ENCODE results near the gene LARP1.

LARP1 gene

DNA sequence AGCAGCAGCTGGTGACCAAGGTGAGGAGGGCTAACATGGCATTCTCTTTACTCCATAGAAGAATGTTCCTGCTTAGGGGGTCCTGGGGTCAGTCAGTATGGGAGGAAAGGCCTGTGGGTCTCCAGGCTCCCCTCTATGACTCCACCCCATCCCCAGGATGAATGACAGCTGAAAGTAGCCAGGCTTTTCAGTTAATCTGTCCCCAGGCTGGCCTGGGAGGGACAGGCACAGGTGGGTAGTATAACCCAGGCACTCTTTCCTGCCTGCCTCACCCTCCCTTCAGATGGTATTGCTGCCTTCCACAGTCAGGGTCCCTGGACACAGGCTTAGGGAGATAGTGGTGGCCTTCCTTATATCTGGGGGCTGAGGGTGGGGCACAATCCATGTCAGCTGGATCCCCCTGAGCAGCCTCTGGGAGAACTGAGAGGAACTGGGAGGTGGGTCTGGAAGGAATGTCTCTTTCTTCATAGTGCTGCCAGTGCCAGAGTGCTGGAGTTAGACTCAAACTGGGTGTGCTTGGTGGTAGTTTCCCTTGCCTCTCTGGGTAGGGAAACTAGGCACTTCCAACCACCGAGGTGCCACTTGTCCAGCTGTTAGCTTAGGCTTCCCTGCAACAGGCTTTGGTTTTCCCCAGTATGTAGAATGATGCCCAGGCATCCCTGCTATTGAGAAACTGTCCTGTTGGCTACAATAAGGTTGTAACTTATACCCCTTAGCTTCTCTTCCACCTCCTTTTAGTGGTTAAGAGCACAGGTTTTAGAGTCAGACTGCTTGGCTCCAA is 27.8 kb downstream of the LARP1 start:
- ATAC-seq: no peak

DNA sequence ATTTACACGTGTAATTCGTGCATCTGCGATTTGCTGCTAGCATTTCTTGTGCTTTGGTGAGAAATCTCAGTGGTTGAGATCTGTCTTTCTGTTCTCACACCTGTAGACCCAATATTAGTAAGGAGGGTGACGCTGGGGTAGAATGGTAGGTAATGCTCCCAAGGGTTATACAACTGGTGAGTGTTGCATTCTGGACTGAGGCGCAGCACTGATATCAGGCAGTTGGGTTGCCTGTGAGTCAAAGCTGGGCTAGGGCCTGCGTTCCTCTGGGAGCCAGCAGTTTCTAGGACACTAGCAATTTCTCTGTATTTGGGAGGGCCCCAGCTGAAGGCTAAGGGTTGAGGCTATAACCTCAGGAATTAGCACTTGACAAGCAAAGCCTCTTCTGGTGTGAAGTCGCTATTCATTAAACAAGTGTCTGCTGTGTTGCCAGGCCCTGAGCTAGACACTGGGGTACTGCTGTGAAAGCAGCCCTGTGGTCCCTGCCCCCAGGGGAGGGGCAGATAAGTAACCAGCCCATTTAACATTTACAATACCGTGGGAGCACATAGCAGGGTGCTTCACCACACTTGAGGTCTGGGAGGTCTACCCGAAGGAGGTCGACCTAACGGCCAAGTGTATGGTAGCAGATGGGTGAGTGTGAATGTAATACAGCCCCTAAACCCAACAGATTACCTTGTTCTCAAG is 28.7 kb downstream of the LARP1 start:
- no peak for ATAC-seq
- TF ChIP-seq ZNF70 (CRISPR knock-in tag; IDR thresholded peaks at IDR 0.05): no peak

More for the DNA sequence above, 27.8 kb downstream of the LARP1 start:
- no peak for TF ChIP-seq ISL1 (CRISPR knock-in tag; IDR thresholded peaks at IDR 0.05)
- TF ChIP-seq ESRRG (CRISPR knock-in tag; IDR thresholded peaks at IDR 0.05): no peak
- no peak for TF ChIP-seq ZNF70 (CRISPR knock-in tag; IDR thresholded peaks at IDR 0.05)
- no peak for TF ChIP-seq ZFP3 (CRISPR knock-in tag; IDR thresholded peaks at IDR 0.05)
- TF ChIP-seq SNAI2 (CRISPR knock-in tag; IDR thresholded peaks at IDR 0.05): no peak
- no peak for TF ChIP-seq ZC3H10 (CRISPR knock-in tag; IDR thresholded peaks at IDR 0.05)
- TF ChIP-seq OSR1 (CRISPR knock-in tag; IDR thresholded peaks at IDR 0.05): no peak
- TF ChIP-seq BACH2 (CRISPR knock-in tag; IDR thresholded peaks at IDR 0.05; ENCODE audit: borderline replicate concordance): no peak

DNA sequence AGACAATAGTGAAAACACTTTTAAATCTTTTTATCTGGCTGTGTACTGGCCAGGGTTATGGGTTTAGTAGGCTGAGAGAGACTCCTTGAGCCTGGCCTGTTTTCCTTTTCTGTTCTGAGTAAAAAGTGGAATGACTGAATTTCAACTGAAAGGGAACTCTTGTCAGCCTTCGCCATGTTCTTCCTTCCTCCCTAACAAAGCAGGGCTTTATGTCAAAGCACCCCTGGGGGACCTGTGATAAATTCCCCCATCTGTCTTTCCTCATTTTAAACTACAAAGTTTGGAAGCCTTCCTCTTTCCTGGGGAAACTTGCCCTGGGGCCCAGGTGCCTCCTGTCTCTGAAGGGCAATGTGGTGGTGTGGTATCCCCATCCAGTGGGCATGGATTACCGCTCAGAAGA is 29.7 kb downstream of the LARP1 start:
- TF ChIP-seq, protein P1, sequence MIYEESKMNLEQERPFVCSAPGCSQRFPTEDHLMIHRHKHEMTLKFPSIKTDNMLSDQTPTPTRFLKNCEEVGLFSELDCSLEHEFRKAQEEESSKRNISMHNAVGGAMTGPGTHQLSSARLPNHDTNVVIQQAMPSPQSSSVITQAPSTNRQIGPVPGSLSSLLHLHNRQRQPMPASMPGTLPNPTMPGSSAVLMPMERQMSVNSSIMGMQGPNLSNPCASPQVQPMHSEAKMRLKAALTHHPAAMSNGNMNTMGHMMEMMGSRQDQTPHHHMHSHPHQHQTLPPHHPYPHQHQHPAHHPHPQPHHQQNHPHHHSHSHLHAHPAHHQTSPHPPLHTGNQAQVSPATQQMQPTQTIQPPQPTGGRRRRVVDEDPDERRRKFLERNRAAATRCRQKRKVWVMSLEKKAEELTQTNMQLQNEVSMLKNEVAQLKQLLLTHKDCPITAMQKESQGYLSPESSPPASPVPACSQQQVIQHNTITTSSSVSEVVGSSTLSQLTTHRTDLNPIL (CRISPR knock-in tag; IDR thresholded peaks at IDR 0.05; ENCODE audit: low read depth): no peak
- TF ChIP-seq GLIS3 (CRISPR knock-in tag; IDR thresholded peaks at IDR 0.05): no peak
- no peak for TF ChIP-seq TCF4 (CRISPR knock-in tag; IDR thresholded peaks at IDR 0.05; ENCODE audit: borderline replicate concordance)
- no peak for TF ChIP-seq ZFP3 (CRISPR knock-in tag; IDR thresholded peaks at IDR 0.05)
- TF ChIP-seq RARB (CRISPR knock-in tag; IDR thresholded peaks at IDR 0.05): no peak
- TF ChIP-seq, protein P2, sequence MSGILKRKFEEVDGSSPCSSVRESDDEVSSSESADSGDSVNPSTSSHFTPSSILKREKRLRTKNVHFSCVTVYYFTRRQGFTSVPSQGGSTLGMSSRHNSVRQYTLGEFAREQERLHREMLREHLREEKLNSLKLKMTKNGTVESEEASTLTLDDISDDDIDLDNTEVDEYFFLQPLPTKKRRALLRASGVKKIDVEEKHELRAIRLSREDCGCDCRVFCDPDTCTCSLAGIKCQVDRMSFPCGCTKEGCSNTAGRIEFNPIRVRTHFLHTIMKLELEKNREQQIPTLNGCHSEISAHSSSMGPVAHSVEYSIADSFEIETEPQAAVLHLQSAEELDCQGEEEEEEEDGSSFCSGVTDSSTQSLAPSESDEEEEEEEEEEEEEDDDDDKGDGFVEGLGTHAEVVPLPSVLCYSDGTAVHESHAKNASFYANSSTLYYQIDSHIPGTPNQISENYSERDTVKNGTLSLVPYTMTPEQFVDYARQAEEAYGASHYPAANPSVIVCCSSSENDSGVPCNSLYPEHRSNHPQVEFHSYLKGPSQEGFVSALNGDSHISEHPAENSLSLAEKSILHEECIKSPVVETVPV (CRISPR knock-in tag; IDR thresholded peaks at IDR 0.05): no peak
- TF ChIP-seq SNAI2 (CRISPR knock-in tag; IDR thresholded peaks at IDR 0.05): no peak
- TF ChIP-seq ARNTL (CRISPR knock-in tag; IDR thresholded peaks at IDR 0.05; ENCODE audit: borderline replicate concordance, low read depth): no peak
- no peak for TF ChIP-seq BACH2 (CRISPR knock-in tag; IDR thresholded peaks at IDR 0.05; ENCODE audit: borderline replicate concordance)
- TF ChIP-seq, protein P3, sequence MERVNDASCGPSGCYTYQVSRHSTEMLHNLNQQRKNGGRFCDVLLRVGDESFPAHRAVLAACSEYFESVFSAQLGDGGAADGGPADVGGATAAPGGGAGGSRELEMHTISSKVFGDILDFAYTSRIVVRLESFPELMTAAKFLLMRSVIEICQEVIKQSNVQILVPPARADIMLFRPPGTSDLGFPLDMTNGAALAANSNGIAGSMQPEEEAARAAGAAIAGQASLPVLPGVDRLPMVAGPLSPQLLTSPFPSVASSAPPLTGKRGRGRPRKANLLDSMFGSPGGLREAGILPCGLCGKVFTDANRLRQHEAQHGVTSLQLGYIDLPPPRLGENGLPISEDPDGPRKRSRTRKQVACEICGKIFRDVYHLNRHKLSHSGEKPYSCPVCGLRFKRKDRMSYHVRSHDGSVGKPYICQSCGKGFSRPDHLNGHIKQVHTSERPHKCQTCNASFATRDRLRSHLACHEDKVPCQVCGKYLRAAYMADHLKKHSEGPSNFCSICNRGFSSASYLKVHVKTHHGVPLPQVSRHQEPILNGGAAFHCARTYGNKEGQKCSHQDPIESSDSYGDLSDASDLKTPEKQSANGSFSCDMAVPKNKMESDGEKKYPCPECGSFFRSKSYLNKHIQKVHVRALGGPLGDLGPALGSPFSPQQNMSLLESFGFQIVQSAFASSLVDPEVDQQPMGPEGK (CRISPR knock-in tag; IDR thresholded peaks at IDR 0.05; ENCODE audit: borderline replicate concordance): no peak
- TF ChIP-seq ISL1 (CRISPR knock-in tag; IDR thresholded peaks at IDR 0.05): no peak
- no peak for ATAC-seq

DNA sequence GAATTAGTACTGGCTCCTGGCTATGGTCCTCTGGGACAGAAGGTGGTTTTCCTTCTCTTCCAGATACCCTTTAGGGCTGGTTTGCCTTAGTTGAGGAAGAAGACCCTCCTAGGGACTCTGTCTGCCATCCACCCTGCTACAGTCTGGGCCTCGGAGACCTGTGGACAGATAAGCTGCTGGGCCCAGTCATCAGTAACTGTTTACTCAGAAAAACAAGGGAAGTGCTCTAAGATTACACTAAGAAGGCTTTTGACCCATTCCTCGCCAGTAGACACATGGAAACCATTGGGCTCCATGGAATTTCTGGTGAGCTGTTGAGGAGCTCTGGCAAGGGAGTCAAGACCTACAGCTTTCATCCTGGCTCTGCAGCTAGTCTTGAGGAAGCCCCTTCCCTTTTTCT is 31.2 kb downstream of the LARP1 start:
- no peak for ATAC-seq

DNA sequence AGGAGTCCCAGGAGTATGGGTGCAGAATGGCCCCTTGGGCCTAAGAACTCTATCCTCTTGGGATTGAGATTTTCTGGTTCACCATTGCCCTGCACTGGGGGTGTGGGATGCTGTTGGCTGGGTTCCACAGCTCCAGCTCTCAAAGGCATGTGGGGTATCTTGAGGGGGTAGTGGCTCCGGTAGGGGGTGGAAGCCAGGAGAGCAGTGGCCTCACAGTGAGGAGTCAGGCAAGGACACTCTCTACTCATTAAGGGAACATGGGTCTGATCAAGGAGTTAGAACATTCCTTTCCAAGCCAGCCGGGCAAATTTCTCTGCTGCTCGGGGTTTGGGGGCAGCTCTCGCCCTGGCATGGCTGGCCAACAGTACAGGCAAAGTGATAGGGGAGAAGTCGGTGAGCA is 33.0 kb downstream of the LARP1 start:
- no peak for ATAC-seq
- no peak for TF ChIP-seq OSR1 (CRISPR knock-in tag; IDR thresholded peaks at IDR 0.05)
- TF ChIP-seq SNAI2 (CRISPR knock-in tag; IDR thresholded peaks at IDR 0.05): no peak
- TF ChIP-seq TOX (CRISPR knock-in tag; IDR thresholded peaks at IDR 0.05; ENCODE audit: borderline replicate concordance): no peak
- TF ChIP-seq ZNF565 (CRISPR knock-in tag; conservative IDR thresholded peaks at IDR 0.05; ENCODE audit: low read depth): no peak
- no peak for TF ChIP-seq ARNTL (CRISPR knock-in tag; IDR thresholded peaks at IDR 0.05; ENCODE audit: borderline replicate concordance, low read depth)
- no peak for TF ChIP-seq GLIS3 (CRISPR knock-in tag; IDR thresholded peaks at IDR 0.05)
- no peak for TF ChIP-seq ZNF70 (CRISPR knock-in tag; IDR thresholded peaks at IDR 0.05)
- no peak for TF ChIP-seq CSDC2 (CRISPR knock-in tag; IDR thresholded peaks at IDR 0.05)
- TF ChIP-seq PPARA (CRISPR knock-in tag; IDR thresholded peaks at IDR 0.05; ENCODE audit: borderline replicate concordance): no peak
- TF ChIP-seq, protein P3 (CRISPR knock-in tag; IDR thresholded peaks at IDR 0.05; ENCODE audit: borderline replicate concordance): no peak
- TF ChIP-seq RARB (CRISPR knock-in tag; IDR thresholded peaks at IDR 0.05): no peak
- TF ChIP-seq ESRRG (CRISPR knock-in tag; IDR thresholded peaks at IDR 0.05): no peak

More for the DNA sequence above, 31.2 kb downstream of the LARP1 start:
- TF ChIP-seq ESRRG (CRISPR knock-in tag; IDR thresholded peaks at IDR 0.05) (no peak), ZNF565 (CRISPR knock-in tag; conservative IDR thresholded peaks at IDR 0.05; ENCODE audit: low read depth) (no peak), ZFP3 (CRISPR knock-in tag; IDR thresholded peaks at IDR 0.05) (no peak), OSR1 (CRISPR knock-in tag; IDR thresholded peaks at IDR 0.05) (no peak), TCF4 (CRISPR knock-in tag; IDR thresholded peaks at IDR 0.05; ENCODE audit: borderline replicate concordance) (no peak), ZNF70 (CRISPR knock-in tag; IDR thresholded peaks at IDR 0.05) (no peak), ARNTL (CRISPR knock-in tag; IDR thresholded peaks at IDR 0.05; ENCODE audit: borderline replicate concordance, low read depth) (no peak), ISL1 (CRISPR knock-in tag; IDR thresholded peaks at IDR 0.05) (no peak), RARB (CRISPR knock-in tag; IDR thresholded peaks at IDR 0.05) (no peak)
- TF ChIP-seq, protein P4, sequence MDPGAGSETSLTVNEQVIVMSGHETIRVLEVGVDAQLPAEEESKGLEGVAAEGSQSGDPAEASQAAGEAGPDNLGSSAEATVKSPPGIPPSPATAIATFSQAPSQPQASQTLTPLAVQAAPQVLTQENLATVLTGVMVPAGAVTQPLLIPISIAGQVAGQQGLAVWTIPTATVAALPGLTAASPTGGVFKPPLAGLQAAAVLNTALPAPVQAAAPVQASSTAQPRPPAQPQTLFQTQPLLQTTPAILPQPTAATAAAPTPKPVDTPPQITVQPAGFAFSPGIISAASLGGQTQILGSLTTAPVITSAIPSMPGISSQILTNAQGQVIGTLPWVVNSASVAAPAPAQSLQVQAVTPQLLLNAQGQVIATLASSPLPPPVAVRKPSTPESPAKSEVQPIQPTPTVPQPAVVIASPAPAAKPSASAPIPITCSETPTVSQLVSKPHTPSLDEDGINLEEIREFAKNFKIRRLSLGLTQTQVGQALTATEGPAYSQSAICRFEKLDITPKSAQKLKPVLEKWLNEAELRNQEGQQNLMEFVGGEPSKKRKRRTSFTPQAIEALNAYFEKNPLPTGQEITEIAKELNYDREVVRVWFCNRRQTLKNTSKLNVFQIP (CRISPR knock-in tag; IDR thresholded peaks at IDR 0.05; ENCODE audit: borderline replicate concordance, low read depth): no peak
